HepG2 (cell line): ENCODE results near the gene ACAA2. TPM values are rescaled to one million over a fixed set of nuclear protein-coding genes. Genes with fewer than 3 reads are reported as not detected.

Experiments used
- CTCF ChIP-seq: sonication (generic); formaldehyde crosslinking; IDR thresholded peaks from 2 replicates; pipeline ENCODE4 v1.5.0; 2020; ENCODE audit warnings: mild to moderate bottlenecking, missing genetic modification reagents, moderate library complexity
- KLF6 ChIP-seq: IDR thresholded peaks from 2 replicates; pipeline ENCODE4 v1.8.0; 2016; ENCODE audit warnings: missing biosample characterization, missing genetic modification reagents
- MEF2D ChIP-seq: sonication (generic); formaldehyde crosslinking; IDR thresholded peaks from 2 replicates; pipeline ENCODE4 v1.5.1; 2020; ENCODE audit warnings: mild to moderate bottlenecking, missing genetic modification reagents
- REST ChIP-seq, 2 experiments: IDR thresholded peaks; 2 replicates each; pipeline ENCODE4 v1.6.1; 2011 to 2012; ENCODE audit warnings: low read length in 2 of 2, borderline replicate concordance in 1 of 2, low read depth in 1 of 2, mild to moderate bottlenecking in 1 of 2, moderate library complexity in 1 of 2
- SP140L ChIP-seq: sonication (generic); formaldehyde crosslinking; IDR thresholded peaks from 2 replicates; pipeline ENCODE4 v1.4.0; 2020; ENCODE audit warnings: missing genetic modification reagents, borderline replicate concordance
- TOPORS ChIP-seq: sonication (generic); formaldehyde crosslinking; IDR thresholded peaks from 2 replicates; pipeline ENCODE4 v1.8.0; 2023; ENCODE audit warnings: mild to moderate bottlenecking, missing genetic modification reagents
- ZBTB33 ChIP-seq: sonication (generic); formaldehyde crosslinking; IDR thresholded peaks from 2 replicates; pipeline ENCODE4 v1.4.0; 2020; ENCODE audit warnings: missing genetic modification reagents
- polyA plus RNA-seq, 8 experiments: library from polyadenylated mRNA; depleted of rRNA in 3 of 8; stranded (reverse) in 7 of 8; unstranded in 1 of 8; fragments of >200 nt; fragmentation: Illumina TruSeq in 4 of 8; extraction: Trizol in 4 of 8; gene quantifications; 2 replicates each; pipeline versions ENCODE4 v1.2.1 to v1.2.3, GENCODE V29; 2011 to 2016; ENCODE audit warnings: low read depth in 4 of 8, missing spikeins in 1 of 8, mixed read lengths in 1 of 8; ENCODE audit not compliant: insufficient read depth in 1 of 8
- total RNA-seq, 5 experiments: library from RNA; depleted of rRNA; stranded (reverse); fragments of >200 nt; fragmentation: Illumina TruSeq; extraction: Trizol; gene quantifications; 2 replicates each; pipeline ENCODE4 v1.2.3, GENCODE V29; 2016; ENCODE audit warnings: low read depth in 1 of 5

Gene ACAA2
- total and polyA plus RNA-seq, 2 of the 13 experiments (the other 11 are each of a cell fraction or from before 2014, with no cell fraction given) = 51.6 to 182 TPM

GRCh38 chr18:49813319-49814146 is at the start of gene ACAA2 (continued):
- no peak for TF ChIP-seq SP140L (CRISPR knock-in tag)
- no peak for TF ChIP-seq ZBTB33 (CRISPR knock-in tag)
- no peak for TF ChIP-seq KLF6 (CRISPR knock-in tag)
- no peak for TF ChIP-seq REST (IDR thresholded peaks at IDR 0.05; ENCODE audit: borderline replicate concordance in 1 of 2, low read depth in 1 of 2, low read length in 2 of 2)
- peak; percentile 44; the same call in 1 of the 2 replicates for TF ChIP-seq TOPORS
- TF ChIP-seq CTCF (CRISPR knock-in tag) = no peak; the same call in 1 of the 2 replicates
- peak; percentile 67; the same call in 1 of the 2 replicates for TF ChIP-seq MEF2D
